HG03025 (cell line): ENCODE data around the gene ANTXRL.
"Not testable (repeated sequence)": the region's sequence is repeated elsewhere in the genome, so short reads cannot be mapped to it uniquely, and the experiment has no call there.

Experiments used
- ATAC-seq: cut with Tn5 transposase; IDR thresholded peaks from one replicate; pipeline ENCODE4 v1.9.1; 2021; ENCODE audit warnings: mild to moderate bottlenecking, moderate library complexity; ENCODE audit not compliant: unreplicated experiment, low FRiP score

Gene ANTXRL

DNA sequence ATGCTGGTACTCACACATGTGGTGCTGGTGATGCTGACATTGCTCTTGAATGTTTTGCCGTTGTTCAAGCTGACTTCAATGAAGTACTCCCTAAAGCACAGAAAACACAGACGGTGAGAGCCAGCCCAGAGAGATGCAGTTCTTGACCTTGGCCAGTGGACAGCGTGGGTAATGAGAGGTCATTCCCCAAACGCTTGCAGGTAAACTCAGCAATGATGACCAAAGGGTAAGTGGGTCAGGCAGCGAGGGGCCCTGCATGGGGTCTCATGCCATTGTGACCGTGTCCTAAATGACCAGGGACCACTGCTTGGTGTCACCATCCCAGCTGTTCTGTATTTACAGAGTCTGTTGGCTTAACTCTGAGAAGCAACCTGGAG lies 32.8 kb upstream of the ANTXRL start:
- ATAC-seq = no peak

- ATAC-seq = no peak
These were observed 32.3 kb upstream of the ANTXRL start for GRCh38 chr10:46254467-46254866.

- ATAC-seq = not testable (repeated sequence)
These were observed 31.6 kb upstream of the ANTXRL start for GRCh38 chr10:46255210-46255609.

DNA sequence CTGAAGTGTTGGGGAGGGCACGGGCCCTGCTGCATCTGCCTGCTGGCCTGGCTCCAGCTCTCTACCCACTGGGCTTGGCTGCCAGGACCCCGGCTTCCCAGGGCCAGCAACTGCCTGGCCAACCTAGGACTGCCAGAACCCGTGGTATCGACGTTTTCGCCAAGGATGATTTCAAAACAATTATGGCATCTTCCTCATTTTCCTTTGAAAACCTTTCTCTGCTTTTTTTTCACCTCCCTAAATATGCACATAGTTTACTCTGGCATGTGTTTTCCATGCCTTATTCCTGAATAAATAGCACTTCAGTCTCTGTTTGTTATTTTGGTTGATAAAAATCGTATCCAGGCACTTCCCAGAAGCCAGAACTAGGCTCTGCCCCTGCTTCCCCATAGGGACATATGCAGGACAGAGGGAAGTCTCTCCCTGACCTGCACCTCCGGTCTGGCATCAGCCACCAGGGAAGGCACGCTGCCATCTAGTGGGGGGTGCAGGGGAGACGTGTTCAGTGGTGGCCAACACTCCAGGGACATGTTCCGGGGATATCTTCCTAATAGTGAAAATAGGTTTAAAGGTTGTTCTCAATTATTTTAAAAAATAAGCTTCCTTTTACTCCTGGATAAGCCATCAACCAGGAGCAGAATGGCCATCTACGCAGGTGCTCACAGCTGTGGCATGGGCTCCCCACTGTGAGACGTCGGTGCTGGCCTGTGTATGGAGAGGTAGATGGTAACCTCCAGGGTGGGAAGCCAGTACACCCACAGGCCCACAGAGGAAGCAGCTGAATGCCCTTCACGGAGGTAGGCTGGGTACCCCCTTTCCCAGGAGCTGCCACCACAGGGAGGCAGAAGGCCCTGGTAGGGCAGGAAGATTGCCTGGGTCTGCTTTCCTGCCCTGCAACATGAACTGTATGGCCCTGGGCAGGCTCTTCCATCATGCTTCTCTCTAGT lies 30.7 kb upstream of the ANTXRL start:
- ATAC-seq = no peak

DNA sequence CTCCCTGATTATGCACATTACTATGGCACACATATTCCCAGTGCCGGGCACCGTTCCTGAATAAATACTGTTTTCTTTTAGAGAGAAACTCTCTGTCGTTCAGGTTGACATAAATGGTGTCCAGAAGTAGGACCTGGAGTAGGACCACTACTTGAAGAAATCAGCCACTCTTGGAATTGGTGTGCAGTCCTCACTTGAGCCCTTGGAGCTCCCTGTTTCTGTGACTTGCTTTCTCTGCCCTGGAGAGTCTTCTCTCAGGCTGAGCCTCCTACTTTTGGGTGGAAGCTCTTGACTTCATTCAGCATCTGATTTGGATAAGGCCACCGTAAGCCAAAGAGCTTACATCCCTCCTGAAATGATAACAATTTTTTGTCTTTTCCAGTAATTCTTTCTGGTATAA lies 29.7 kb upstream of the ANTXRL start:
- no peak for ATAC-seq

DNA sequence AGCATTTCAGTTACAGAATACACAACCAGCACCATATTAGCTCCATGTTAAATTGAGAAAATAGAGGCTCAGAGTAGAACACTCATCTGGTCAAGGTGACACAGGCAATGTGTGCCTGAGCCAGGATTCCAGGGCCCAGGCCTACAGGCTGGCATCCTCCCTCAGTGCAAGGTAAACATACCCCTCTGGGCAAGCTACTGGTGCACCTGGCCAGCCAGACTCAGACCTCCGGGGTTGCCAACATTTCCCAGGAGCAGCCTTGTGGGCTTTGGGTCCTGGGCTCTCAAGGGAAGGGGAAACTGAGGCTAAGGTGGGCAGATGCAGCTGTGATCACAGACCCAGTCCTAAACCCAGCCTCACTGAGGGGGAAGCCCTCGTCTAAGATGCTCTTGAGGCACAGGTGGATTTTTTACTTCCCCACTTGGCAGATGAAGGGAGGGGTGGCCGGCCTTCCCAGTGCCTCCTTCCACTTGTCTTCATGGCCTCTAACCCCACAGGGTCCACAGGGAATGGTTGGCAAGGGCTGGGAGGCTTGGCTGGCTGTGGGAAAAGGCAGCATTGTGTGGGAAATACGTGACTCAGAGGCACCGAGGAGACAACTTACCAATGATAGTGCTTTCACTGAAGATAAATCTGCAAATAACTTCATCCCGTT lies 23.8 kb upstream of the ANTXRL start:
- not testable (repeated sequence) for ATAC-seq

DNA sequence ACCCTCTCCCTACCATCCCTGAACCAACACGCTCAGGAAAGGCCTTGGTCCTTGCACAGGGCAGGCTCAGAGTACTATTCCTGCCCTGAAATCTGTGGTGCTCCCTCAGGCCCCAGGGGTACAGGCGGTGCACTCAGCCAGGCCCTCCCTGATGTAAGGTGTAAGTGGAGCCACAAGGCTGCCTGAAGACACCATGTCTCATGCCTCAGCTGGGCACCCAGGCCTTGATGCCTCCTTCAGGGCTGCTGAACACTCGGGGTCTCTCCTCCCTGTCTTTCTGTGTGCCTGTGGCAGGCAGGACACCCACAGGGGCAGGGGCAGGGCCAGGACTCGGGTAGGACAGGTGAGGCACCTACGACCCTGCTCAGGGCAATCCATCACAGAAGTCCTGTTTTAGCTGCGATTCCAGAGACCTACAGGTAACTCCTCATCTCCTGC lies 22.9 kb upstream of the ANTXRL start:
- ATAC-seq = no peak

GRCh38 chr10:46264336-46264735 lies 22.5 kb upstream of the ANTXRL start:
- no peak for ATAC-seq

DNA sequence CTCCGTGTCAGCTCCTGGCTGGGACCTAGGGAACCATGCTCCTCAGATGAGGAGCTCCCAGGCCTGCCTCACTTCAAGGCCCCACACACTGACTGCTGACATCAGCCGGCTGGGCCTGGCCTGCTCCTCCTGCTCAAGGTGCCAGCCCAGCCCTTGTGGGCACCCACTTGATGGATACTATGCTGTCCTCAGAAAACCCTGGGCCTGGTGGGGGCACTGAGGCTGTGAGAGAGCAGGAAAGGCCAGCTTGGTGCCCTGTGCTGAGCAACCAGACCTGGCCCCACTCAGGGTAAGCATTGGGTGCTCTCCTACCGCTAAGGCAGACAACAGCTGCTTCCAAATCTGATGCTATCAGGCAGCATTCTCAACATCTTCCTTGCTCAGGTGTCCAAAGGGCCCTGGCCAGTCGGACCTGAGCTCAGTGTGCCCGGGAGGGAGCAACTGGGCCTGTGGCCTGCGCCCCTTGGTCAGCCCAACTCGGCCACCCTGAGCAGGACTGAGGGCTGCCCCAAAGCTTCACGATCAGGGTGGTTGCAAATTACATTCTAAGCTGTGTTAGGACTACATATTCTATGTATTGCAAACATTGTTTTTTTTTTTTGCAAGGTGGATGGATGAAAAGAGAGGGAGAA lies 21.9 kb upstream of the ANTXRL start:
- no peak for ATAC-seq

DNA sequence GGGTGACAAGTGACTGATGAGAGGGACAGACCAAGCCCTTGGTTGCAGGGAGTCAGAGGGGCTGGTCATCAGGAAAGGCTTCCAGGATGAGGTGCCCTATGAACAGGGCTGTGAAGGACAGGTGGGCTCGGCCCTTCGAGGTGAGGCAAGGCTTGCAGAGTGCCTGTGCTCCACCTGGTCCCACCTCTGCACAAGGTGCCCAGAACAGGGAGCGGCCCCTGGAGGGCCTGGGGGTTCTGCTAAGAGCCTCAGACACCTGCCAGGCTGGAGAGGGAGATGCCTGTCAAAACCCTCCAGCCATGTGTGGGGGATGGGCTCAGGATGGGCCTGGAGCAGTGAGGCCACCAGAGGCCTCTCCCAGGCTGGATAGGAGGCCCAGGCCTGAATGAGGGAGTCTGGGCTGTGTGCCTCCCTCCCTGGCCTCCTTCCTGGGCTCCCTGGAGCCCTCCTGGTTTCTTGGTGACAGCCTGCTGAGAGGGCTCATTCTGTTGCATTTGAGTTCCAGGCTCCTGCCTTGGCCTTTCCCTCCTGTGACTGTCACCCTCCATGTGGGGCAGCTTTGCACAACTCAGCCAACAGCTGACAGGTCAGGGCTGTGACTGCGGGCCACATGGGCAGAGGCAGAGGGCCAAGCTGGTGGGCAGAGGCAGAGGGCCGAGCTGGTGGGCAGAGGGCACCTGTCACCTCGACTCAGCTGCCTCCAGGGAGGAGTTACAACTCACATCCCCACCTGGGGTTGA lies 21.1 kb upstream of the ANTXRL start:
- ATAC-seq = not testable (repeated sequence)

GRCh38 chr10:46266306-46266985 lies 20.4 kb upstream of the ANTXRL start:
- no peak for ATAC-seq

- ATAC-seq = no peak
These were observed 19.4 kb upstream of the ANTXRL start for GRCh38 chr10:46267132-46267985.

DNA sequence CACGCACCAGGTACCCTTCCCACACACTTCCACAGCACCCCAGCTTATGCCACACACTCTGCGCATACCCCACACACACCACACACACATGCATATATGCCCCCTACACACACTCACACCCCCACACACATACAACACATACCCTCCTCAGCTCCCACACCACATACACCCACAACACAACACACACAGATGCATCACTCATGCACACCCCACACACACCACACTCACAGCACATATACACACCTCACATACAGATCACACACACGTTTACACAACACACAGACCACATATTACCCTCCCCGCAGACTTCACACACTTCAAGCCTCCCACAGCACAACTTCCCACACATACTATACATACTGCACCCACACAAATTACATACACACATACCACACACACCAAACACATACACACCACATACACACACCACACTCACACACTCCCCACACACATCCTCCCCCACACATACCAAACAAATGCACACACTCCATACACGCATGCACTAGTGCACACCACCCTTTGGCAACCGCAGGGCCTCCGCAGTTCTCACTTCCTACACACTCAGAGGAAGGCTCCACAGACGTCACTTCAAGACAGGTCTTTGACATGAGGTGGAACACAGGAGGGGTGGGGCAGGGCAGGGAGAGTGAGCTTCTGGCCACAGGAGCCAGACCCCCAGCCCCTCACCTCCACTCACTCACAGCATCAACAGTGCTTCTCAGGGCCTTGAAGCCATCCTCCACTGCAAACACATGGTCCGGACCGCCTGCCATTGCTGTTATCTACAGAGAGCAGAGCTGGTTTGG lies 18.5 kb upstream of the ANTXRL start:
- ATAC-seq = peak; percentile 82

GRCh38 chr10:46269554-46270053 lies 17.2 kb upstream of the ANTXRL start:
- ATAC-seq = not testable (repeated sequence)

- ATAC-seq = no peak
These were observed 16.5 kb upstream of the ANTXRL start for GRCh38 chr10:46270086-46270811.

GRCh38 chr10:46270963-46271530 lies 15.8 kb upstream of the ANTXRL start:
- ATAC-seq = not testable (repeated sequence)
